ENCODE results near the gene TTC9. TPM values are rescaled to one million over a fixed set of nuclear protein-coding genes. Genes with fewer than 3 reads are reported as not detected.

TTC9 gene
- 2.0 TPM in 2 replicates for polyA plus RNA-seq (2011; rRNA removed)
- 0.93 and 1.2 TPM in 2 replicates for polyA plus RNA-seq (2012; cell fraction: cytosol; rRNA removed)
- polyA plus RNA-seq (2012; cell fraction: nucleus; rRNA removed) = 0.83 and 0.86 TPM in 2 replicates
- 1.3 to 1.7 TPM (median 1.3 TPM) in 3 replicates for polyA plus RNA-seq (2017; fragmentation: RNase III; extraction: RNeasy Plus Mini Kit Qiagen cat#74134 plus additional on column Dnase treatment)
- polyA minus RNA-seq (2011; rRNA and poly(A)+ RNA removed) = 1.3 and 2.0 TPM in 2 replicates

DNA sequence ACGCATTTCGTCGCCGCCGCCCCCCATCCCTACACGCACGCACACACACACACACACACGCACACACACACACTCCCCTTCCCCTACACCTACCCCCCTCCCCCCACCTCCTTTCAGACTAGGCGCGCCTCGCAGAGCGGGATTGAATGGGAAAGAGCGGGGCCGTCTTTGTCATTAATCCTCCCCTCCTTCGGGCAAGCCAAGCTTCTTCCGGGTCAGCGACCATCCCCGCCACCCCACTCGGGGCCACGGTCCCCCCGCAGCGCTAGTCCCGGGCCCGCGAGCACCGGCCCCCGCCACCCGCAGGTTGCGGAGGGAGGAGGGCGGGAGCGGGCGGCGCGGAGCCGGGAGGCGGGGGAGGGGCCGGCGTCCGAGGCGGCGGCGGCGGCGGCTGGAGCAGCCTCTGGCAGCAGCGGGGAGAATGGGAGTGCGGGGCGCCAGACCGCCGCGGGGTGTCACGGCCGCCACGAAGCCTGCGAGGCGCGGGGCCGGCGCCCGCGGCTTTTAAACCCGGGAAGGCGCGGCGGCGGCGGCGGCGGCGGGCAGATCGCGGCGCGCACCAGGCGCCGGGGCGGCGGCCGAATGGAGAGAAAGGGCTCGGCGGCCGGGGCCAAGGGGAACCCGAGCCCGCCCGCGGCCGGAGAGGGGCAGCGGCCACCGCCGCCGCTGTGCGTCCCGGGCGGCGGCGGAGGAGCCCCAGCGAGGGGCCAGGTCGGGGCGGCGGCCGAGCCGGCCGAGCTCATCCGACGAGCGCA is at the start of gene TTC9:
Gene TTC9, plus strand, starts transcription at position 369 of the 755 bp plus-strand sequence. Its CDS starts 214 bp downstream, at position 583.
- peak within 1 kb of the TSS; percentile 70 to 92 for H3K27ac ChIP-seq
- ChIA-PET POLR2A (interaction anchor here (0.6 to 1.2 kb wide), 3 partner anchors 13 to 875 kb away, joined by 3 to 4 read pairs (median 3); partner anchors contain the start of gene SRSF5), CTCF (interaction anchor here (0.9 to 2.8 kb wide), 4 partner anchors 37 to 176 kb away, joined by 3 to 13 read pairs (median 3); no protein-coding TSS in a partner anchor)
- H3K4me1 ChIP-seq = peaks cover 11% of the 10 kb centered on the region; the same call in 1 of the 3 replicates
- no peak for FAIRE-seq
- peak within 1 kb of the TSS; percentile 96 for H3K4me2 ChIP-seq
- no peak for TF ChIP-seq TP53 (CRISPR knock-in tag; IDR thresholded peaks at IDR 0.05)
- peak; percentile 28 for TF ChIP-seq MAX (IDR thresholded peaks at IDR 0.05)
- no peak for TF ChIP-seq CHD2 (IDR thresholded peaks at IDR 0.05; ENCODE audit: low read length, partially characterized antibody)
- TF ChIP-seq JUN (IDR thresholded peaks at IDR 0.05) = 0 out of 5 replicates have a peak, but pooled peaks of 1 of the 2 experiments have one; percentile 28
- TF ChIP-seq, protein P1, sequence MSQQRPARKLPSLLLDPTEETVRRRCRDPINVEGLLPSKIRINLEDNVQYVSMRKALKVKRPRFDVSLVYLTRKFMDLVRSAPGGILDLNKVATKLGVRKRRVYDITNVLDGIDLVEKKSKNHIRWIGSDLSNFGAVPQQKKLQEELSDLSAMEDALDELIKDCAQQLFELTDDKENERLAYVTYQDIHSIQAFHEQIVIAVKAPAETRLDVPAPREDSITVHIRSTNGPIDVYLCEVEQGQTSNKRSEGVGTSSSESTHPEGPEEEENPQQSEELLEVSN (IDR thresholded peaks at IDR 0.05; ENCODE audit: borderline replicate concordance, low read depth) = peak; percentile 38; the same call in 1 of the 2 replicates
- WGBS (ENCODE audit: missing lambda C conversion rate) = 2% methylated on average over 18 of the region's 105 CpGs
- peak in 1 of 2 experiments; percentile 52 for DNase-seq (ENCODE audit: low read depth in 1 of 2, low spot score in 1 of 2)
- H3K9me3 ChIP-seq = no peaks in the 10 kb centered on the region
- H3K4me3 ChIP-seq = peak within 1 kb of the TSS; percentile 69
- peak; percentile 67 to 73 for ATAC-seq

GRCh38 chr14:70594461-70594860 is 47.3 kb upstream of the TTC9 start:
- DNase-seq (ENCODE audit: low read depth in 1 of 2, low spot score in 1 of 2) (no peak), ATAC-seq (no peak), FAIRE-seq (no peak)
- no peaks in the 10 kb centered on the region for H3K9me3 ChIP-seq
- peaks cover 7% of the 10 kb centered on the region for H3K4me1 ChIP-seq
- no peak overlapping the region for H3K4me3 ChIP-seq
- no peak overlapping the region for H3K27ac ChIP-seq
- POLR2A ChIA-PET = no interaction called here
- no peak for TF ChIP-seq NPAS2 (CRISPR knock-in tag; IDR thresholded peaks at IDR 0.05; ENCODE audit: borderline replicate concordance)
- no peak for TF ChIP-seq CBX8 (IDR thresholded peaks at IDR 0.05)
- 94% methylated on average over 9 of the region's 9 CpGs for WGBS (ENCODE audit: missing lambda C conversion rate)
- CTCF ChIA-PET = interaction anchor here (0.6 to 2.1 kb wide), 3 partner anchors 9 to 223 kb away, joined by 4 to 7 read pairs (median 6); no protein-coding TSS in a partner anchor
- H3K4me2 ChIP-seq = no peak overlapping the region

- DNase-seq (ENCODE audit: low read depth in 1 of 2, low spot score in 1 of 2) = peak in 1 of 2 experiments; percentile 8
- 90% methylated on average over 9 of the region's 9 CpGs for WGBS (ENCODE audit: missing lambda C conversion rate)
- no peak for ATAC-seq
- no peak for FAIRE-seq
- Histone ChIP-seq H3K27ac (no peak overlapping the region), H3K9me3 (no peaks in the 10 kb centered on the region), H3K4me2 (no peak overlapping the region), H3K4me1 (peaks cover 10% of the 10 kb centered on the region), H3K4me3 (no peak overlapping the region)
- ChIA-PET CTCF (interaction anchor here (0.9 to 1.1 kb wide), 2 partner anchors 222 to 1260 kb away, joined by 3 to 6 read pairs; no protein-coding TSS in a partner anchor), POLR2A (no interaction called here)
- no peak for TF ChIP-seq EHF (CRISPR knock-in tag; IDR thresholded peaks at IDR 0.05)
- TF ChIP-seq RARB (CRISPR knock-in tag; IDR thresholded peaks at IDR 0.05) = no peak
- TF ChIP-seq RCOR1 (IDR thresholded peaks at IDR 0.05; ENCODE audit: low read depth, low read length) = no peak
- TF ChIP-seq CHD4 (IDR thresholded peaks at IDR 0.05; ENCODE audit: borderline replicate concordance) = no peak
- no peak for TF ChIP-seq HOXB5 (CRISPR knock-in tag; IDR thresholded peaks at IDR 0.05)
- no peak for TF ChIP-seq ZFP36 (IDR thresholded peaks at IDR 0.05; ENCODE audit: borderline replicate concordance, partially characterized antibody)
- no peak for TF ChIP-seq NR3C1 (IDR thresholded peaks at IDR 0.05)
- TF ChIP-seq MAFK (IDR thresholded peaks at IDR 0.05; ENCODE audit: partially characterized antibody) = no peak
- no peak for TF ChIP-seq TFCP2L1 (CRISPR knock-in tag; IDR thresholded peaks at IDR 0.05)
- TF ChIP-seq RAD21 (conservative IDR thresholded peaks at IDR 0.05 in 1 of 2, IDR thresholded peaks at IDR 0.05 in 1 of 2) = no peak
- TF ChIP-seq JUNB (IDR thresholded peaks at IDR 0.05) = no peak
- no peak for TF ChIP-seq ATOH8 (CRISPR knock-in tag; IDR thresholded peaks at IDR 0.05; ENCODE audit: low read depth)
- TF ChIP-seq KDM5A (IDR thresholded peaks at IDR 0.05) = no peak
- no peak for TF ChIP-seq FOXS1 (CRISPR knock-in tag; IDR thresholded peaks at IDR 0.05)
- no peak for TF ChIP-seq MAZ (IDR thresholded peaks at IDR 0.05; ENCODE audit: borderline replicate concordance, low read depth, low read length)
- TF ChIP-seq, protein P2, sequence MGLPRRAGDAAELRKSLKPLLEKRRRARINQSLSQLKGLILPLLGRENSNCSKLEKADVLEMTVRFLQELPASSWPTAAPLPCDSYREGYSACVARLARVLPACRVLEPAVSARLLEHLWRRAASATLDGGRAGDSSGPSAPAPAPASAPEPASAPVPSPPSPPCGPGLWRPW (IDR thresholded peaks at IDR 0.05) = no peak
- no peak for TF ChIP-seq FOSL2 (IDR thresholded peaks at IDR 0.05)
- no peak for TF ChIP-seq FOSL2 (CRISPR knock-in tag; IDR thresholded peaks at IDR 0.05)
- TF ChIP-seq CBX8 (IDR thresholded peaks at IDR 0.05) = no peak
- TF ChIP-seq EHMT2 (IDR thresholded peaks at IDR 0.05; ENCODE audit: low read depth) = no peak
- TF ChIP-seq HOXB13 (CRISPR knock-in tag; IDR thresholded peaks at IDR 0.05; ENCODE audit: low read depth) = no peak
These were observed 46.1 kb upstream of the TTC9 start for GRCh38 chr14:70595443-70596185.
